Ecto neural progenitor cell (in vitro differentiated cells): ENCODE measurements around the gene DOCK6.
A peak's percentile ranks its signal among the peaks of the same experiment; 100 is the strongest.
"Not testable (repeated sequence)": the region's sequence is repeated elsewhere in the genome, so short reads cannot be mapped to it uniquely, and the experiment has no call there.

Source experiments
- DNase-seq: peaks from one replicate; pipeline ENCODE4 v3.0.0-alpha.2; 2018; ENCODE audit warnings: low spot score

DOCK6 gene

GRCh38 chr19:11196406-11197287 is 65.7 kb downstream of the DOCK6 start:
- DNase-seq = peak; percentile 64

- no peak for DNase-seq
These were observed 66.6 kb downstream of the DOCK6 start for GRCh38 chr19:11195681-11196080.

- DNase-seq = no peak
These were observed 67.4 kb downstream of the DOCK6 start for GRCh38 chr19:11194656-11195558.

- no peak for DNase-seq
These were observed 68.2 kb downstream of the DOCK6 start for GRCh38 chr19:11194173-11194572.

- DNase-seq = no peak
These were observed 69.1 kb downstream of the DOCK6 start for GRCh38 chr19:11192957-11193939.

GRCh38 chr19:11191934-11192333 is 70.4 kb downstream of the DOCK6 start:
- DNase-seq = no peak

GRCh38 chr19:11191273-11191755 is 71.0 kb downstream of the DOCK6 start:
- DNase-seq = no peak

- no peak for DNase-seq
These were observed 71.8 kb downstream of the DOCK6 start for GRCh38 chr19:11190501-11190900.

- DNase-seq = no peak
These were observed 74.9 kb downstream of the DOCK6 start for GRCh38 chr19:11187441-11187840.

GRCh38 chr19:11182994-11183393 is 79.3 kb downstream of the DOCK6 start:
- DNase-seq = no peak

GRCh38 chr19:11181488-11181887 is 80.8 kb downstream of the DOCK6 start:
- DNase-seq = no peak

GRCh38 chr19:11180975-11181374 is 81.3 kb downstream of the DOCK6 start:
- not testable (repeated sequence) for DNase-seq

GRCh38 chr19:11180346-11180745 is 82.0 kb downstream of the DOCK6 start:
- no peak for DNase-seq

GRCh38 chr19:11179716-11180297 is 82.5 kb downstream of the DOCK6 start:
- DNase-seq = no peak

- DNase-seq = not testable (repeated sequence)
These were observed 83.2 kb downstream of the DOCK6 start for GRCh38 chr19:11179145-11179465.

GRCh38 chr19:11177592-11177991 is 84.7 kb downstream of the DOCK6 start:
- no peak for DNase-seq

- no peak for DNase-seq
These were observed 85.7 kb downstream of the DOCK6 start for GRCh38 chr19:11176466-11177193.

GRCh38 chr19:11175920-11176319 is 86.4 kb downstream of the DOCK6 start:
- no peak for DNase-seq

- no peak for DNase-seq
These were observed 88.0 kb downstream of the DOCK6 start for GRCh38 chr19:11174336-11174735.

GRCh38 chr19:11173516-11174155 is 88.7 kb downstream of the DOCK6 start:
- DNase-seq = no peak
